ENCODE measurements around the gene WDR86.

WDR86 gene

DNA sequence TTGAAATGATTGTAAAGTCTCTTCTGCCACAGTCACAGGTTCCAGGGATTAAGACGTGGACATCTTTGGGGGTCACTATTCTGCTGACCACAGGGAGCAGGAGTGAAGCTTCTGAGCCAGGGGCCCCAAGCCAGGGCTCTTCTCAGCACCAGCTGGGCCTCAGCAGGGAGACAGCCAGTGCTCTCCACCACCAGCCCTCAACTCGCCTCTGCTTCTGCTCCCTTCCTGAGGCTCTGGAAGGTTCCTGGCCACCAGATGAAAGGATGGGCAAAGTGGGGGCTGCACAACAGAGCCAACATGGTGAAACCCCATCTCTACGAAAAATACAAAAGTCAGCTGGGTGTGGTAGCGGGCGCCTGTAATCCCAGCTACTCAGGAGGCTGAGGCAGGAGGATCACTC lies 41.3 kb upstream of the WDR86 start:
- TF ChIP-seq CTCF (IDR thresholded peaks at IDR 0.05; ENCODE audit: insufficient read depth, low read length) (no peak), POLR2AphosphoS5 (IDR thresholded peaks at IDR 0.05; ENCODE audit: low read depth) (no peak), SPI1 (IDR thresholded peaks at IDR 0.05; ENCODE audit: borderline replicate concordance, low read depth) (no peak), GABPA (IDR thresholded peaks at IDR 0.05; ENCODE audit: low read depth) (no peak)
- TF ChIP-seq, protein P1, sequence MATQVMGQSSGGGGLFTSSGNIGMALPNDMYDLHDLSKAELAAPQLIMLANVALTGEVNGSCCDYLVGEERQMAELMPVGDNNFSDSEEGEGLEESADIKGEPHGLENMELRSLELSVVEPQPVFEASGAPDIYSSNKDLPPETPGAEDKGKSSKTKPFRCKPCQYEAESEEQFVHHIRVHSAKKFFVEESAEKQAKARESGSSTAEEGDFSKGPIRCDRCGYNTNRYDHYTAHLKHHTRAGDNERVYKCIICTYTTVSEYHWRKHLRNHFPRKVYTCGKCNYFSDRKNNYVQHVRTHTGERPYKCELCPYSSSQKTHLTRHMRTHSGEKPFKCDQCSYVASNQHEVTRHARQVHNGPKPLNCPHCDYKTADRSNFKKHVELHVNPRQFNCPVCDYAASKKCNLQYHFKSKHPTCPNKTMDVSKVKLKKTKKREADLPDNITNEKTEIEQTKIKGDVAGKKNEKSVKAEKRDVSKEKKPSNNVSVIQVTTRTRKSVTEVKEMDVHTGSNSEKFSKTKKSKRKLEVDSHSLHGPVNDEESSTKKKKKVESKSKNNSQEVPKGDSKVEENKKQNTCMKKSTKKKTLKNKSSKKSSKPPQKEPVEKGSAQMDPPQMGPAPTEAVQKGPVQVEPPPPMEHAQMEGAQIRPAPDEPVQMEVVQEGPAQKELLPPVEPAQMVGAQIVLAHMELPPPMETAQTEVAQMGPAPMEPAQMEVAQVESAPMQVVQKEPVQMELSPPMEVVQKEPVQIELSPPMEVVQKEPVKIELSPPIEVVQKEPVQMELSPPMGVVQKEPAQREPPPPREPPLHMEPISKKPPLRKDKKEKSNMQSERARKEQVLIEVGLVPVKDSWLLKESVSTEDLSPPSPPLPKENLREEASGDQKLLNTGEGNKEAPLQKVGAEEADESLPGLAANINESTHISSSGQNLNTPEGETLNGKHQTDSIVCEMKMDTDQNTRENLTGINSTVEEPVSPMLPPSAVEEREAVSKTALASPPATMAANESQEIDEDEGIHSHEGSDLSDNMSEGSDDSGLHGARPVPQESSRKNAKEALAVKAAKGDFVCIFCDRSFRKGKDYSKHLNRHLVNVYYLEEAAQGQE (IDR thresholded peaks at IDR 0.05; ENCODE audit: insufficient replicate concordance, low read depth) = no peak
- no peak for DNase-seq (ENCODE audit: low read depth in 1 of 2, low spot score in 1 of 2)
- Histone ChIP-seq H3K4me3 (replicated peaks; ENCODE audit: insufficient read depth, low read length) (no peak overlapping the region), H3K27ac (replicated peaks) (no peak overlapping the region), H3K27me3 (ENCODE audit: insufficient read depth, poor library complexity, severe bottlenecking) (no peaks in the 10 kb centered on the region)

DNA sequence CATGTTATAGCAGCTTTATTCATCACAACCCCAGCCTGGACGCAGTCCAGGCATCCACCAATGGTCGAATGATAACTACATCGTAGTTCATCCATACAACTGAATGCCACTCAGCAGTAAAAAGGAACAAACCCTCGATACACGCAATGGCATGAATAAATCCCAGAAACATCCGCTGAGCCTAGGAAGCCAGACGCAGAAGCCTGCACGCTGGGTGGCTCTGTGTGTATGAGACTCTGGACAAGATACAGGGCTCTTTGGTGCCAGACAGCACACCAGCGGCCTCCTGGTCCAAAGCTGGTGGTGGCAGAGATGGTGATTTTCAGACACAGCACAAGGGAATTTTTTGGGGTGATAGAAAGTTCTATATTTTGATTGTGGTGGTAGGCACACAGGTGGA lies 40.2 kb upstream of the WDR86 start:
- Histone ChIP-seq H3K4me3 (replicated peaks; ENCODE audit: insufficient read depth, low read length) (no peak overlapping the region), H3K27ac (replicated peaks) (no peak overlapping the region), H3K27me3 (ENCODE audit: insufficient read depth, poor library complexity, severe bottlenecking) (no peaks in the 10 kb centered on the region)
- TF ChIP-seq POLR2AphosphoS5 (IDR thresholded peaks at IDR 0.05; ENCODE audit: low read depth) = no peak
- TF ChIP-seq, protein P1 (IDR thresholded peaks at IDR 0.05; ENCODE audit: insufficient replicate concordance, low read depth) = no peak
- TF ChIP-seq CTCF (IDR thresholded peaks at IDR 0.05; ENCODE audit: insufficient read depth, low read length) = no peak
- TF ChIP-seq SPI1 (IDR thresholded peaks at IDR 0.05; ENCODE audit: borderline replicate concordance, low read depth) = no peak
- no peak for TF ChIP-seq GABPA (IDR thresholded peaks at IDR 0.05; ENCODE audit: low read depth)
- DNase-seq (ENCODE audit: low read depth in 1 of 2, low spot score in 1 of 2) = no peak

DNA sequence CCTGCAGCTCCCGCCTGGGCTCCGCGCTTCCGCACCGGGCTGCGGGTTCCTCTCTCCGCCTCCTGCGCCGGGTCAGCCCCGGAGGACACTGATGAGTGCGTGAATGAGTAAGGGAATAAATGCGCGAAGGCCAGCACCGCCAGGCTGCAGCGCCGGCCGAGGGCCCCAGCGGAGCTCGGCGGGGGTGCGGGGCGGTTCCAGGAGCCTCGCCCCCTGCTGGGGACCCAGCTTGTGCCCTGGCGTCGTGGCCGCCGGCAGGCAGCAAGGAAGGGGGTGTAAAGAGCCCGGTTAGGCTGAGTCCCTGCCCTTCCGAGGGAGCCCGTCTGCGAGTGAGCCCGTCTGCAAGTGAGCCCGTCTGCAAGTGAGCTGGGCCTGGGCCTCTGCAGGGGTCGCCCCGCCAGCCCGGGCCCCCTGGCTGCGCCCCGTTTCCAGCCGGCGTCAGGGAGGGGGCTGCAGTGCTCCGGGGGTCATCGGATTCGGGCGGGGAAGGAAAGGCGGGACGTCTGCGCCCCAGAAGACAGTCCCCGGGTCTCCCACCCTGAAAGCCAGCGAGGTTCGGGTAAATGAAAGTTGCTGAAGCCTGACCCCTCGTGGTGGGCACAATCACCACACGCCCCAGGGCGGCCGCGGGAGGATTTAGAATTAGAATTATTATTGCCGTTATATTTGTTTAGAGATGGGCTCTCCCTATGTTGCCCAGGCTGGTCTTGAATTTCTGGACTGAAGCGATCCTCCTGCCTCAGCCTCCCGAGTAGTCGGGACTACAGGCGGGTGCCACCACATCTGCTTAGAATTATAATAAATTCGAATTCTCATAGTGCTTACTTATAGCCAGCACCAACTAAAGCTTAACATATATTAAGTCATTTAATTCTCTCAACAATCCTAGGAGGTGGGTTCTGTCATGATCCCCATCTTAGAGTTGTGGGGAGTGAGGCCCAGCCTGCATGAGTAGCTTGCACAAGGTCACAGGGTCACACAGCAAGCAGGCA lies 38.7 kb upstream of the WDR86 start:
- DNase-seq (ENCODE audit: low read depth in 1 of 2, low spot score in 1 of 2) = peak; percentile 31 to 65
- Histone ChIP-seq H3K27me3 (ENCODE audit: insufficient read depth, poor library complexity, severe bottlenecking) (no peaks in the 10 kb centered on the region), H3K4me3 (replicated peaks; ENCODE audit: insufficient read depth, low read length) (peak overlapping the region; percentile 50), H3K27ac (replicated peaks) (no peak overlapping the region)
- TF ChIP-seq, protein P1 (IDR thresholded peaks at IDR 0.05; ENCODE audit: insufficient replicate concordance, low read depth) = no peak
- no peak for TF ChIP-seq GABPA (IDR thresholded peaks at IDR 0.05; ENCODE audit: low read depth)
- no peak for TF ChIP-seq SPI1 (IDR thresholded peaks at IDR 0.05; ENCODE audit: borderline replicate concordance, low read depth)
- TF ChIP-seq POLR2AphosphoS5 (IDR thresholded peaks at IDR 0.05; ENCODE audit: low read depth) = no peak
- peak; percentile 59 for TF ChIP-seq CTCF (IDR thresholded peaks at IDR 0.05; ENCODE audit: insufficient read depth, low read length)

Measured in HL-60 (cell line).